Activated CD4-positive, alpha-beta T cell treated with anti-CD3 and anti-CD28 coated beads, Interleukin-2, amount 50 U/mL, for 1 hour (primary cell): ENCODE results near the gene BAMBI.
"Not testable (repeated sequence)": the region's sequence is repeated elsewhere in the genome, so short reads cannot be mapped to it uniquely, and the experiment has no call there.

Experiments used
- DNase-seq: peaks from one replicate; pipeline ENCODE4 v3.0.0-alpha.2; 2020

The BAMBI gene, protein sequence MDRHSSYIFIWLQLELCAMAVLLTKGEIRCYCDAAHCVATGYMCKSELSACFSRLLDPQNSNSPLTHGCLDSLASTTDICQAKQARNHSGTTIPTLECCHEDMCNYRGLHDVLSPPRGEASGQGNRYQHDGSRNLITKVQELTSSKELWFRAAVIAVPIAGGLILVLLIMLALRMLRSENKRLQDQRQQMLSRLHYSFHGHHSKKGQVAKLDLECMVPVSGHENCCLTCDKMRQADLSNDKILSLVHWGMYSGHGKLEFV

DNA sequence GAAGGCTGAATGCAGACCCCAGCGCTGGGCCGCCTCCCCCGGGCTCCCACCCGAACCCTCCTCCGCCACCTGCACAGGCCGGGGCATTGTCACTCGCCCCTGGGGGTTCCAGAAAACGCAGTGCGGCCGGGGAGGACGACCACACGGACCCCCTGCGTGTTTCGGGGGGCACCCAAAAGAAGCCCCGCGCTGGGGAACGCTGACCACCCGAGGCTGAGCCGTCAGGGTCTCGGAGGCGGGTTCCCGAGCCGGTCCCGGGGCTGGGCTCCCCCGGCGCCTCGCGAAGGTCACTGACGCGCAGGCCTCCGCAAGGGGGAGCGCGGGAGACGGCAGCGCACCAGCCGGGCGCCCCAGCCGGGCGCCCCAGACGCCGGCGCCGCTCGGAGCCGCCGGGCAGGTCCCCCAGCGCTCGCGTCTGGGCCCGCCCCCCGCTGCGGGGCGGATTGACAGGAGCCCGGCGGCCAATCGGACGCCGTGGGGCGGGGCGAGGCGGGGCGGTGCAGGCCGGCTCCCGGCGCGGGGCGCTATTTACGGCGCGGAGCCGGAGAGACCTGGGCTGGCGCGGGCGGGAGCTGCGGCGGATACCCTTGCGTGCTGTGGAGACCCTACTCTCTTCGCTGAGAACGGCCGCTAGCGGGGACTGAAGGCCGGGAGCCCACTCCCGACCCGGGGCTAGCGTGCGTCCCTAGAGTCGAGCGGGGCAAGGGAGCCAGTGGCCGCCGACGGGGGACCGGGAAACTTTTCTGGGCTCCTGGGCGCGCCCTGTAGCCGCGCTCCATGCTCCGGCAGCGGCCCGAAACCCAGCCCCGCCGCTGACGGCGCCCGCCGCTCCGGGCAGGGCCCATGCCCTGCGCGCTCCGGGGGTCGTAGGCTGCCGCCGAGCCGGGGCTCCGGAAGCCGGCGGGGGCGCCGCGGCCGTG lies at the start of gene BAMBI:
Gene BAMBI (plus strand): TSS at position 554 of the 920 bp plus-strand sequence. CDS start 377 bp downstream, outside the sequence.
- DNase-seq = peak; percentile 87

DNA sequence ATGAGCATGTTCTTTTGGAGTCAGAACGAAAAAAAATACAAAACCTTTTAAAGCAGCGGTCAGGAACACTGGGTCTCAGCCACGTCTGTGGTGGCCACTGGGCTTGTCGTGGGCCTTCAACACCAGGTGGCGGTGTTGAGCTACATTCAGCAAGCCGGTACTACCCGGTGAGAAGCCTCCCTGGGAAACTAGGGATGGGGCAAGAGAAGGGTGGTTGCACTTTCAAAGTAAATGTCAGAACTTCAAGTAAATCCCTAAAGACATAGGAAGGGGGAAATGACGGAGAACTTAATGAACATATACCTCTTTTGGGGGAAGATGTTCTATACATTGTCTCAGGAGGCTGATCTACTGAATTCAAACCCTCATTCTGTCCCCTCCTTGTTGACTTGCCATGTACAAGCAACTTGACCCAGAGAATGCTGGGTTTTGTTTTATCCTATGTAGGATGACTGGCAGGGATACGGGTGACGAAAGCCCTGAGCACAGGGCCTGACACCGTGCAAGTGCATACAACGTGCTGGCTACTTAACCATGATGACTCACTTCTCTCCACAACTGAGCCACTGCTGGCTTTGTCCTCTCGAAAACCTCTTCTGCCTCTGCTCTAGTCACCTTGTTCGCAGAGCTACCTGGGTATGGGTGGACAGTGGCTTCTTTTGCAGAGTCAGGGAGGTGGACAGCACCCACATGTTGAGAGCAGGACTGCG lies 49.0 kb upstream of the BAMBI start:
- peak; percentile 62 for DNase-seq

DNA sequence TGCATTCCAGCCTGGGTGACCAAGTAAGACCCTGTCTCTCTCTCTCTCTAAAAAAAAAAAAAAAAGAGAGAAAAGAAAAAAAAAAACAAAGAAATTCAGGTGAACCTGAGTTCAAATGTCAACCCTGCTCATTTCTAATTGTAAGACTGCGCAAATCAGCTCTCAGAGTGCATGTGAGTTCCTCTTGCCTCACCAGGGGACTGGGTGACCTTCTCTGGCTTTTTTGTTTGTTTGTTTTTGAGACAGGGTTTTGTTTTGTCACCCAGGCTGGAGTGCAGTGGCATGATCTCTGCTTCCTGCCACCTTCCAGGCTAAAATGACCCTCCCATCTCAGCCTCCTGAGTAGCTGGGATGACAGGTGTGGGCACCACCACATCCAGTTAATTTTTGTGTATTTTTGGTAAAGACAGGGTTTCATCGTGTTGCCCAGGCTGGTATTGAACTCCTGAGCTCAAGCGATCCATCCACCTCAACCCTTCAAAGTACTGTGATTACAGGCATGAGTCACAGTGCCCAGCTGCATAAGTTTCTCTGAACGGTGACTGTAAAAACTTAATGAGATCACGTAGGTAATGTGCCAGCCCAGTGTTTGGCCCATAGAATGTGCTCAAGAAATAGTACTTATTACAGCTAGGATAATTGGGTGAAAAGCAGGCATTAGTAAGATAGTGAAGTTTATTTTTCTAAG lies 45.3 kb upstream of the BAMBI start:
- no peak for DNase-seq

DNA sequence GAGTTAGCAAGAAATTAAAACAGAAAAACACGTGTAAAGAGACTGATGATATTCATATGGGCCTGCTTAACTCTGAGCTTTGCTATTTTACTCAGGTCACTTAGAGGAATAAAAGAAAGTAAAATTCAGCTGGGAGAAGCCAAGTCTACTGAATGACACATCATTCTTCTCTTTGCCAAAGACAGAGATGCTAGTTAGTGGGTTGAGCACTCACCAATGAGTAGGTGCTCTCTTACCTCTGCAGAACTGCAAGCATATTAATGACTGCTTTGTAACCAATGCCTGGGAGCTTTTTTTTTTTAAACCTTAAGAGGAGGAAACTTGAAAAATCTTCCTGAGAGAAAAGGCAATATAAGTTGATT lies 44.8 kb upstream of the BAMBI start:
- DNase-seq = no peak

DNA sequence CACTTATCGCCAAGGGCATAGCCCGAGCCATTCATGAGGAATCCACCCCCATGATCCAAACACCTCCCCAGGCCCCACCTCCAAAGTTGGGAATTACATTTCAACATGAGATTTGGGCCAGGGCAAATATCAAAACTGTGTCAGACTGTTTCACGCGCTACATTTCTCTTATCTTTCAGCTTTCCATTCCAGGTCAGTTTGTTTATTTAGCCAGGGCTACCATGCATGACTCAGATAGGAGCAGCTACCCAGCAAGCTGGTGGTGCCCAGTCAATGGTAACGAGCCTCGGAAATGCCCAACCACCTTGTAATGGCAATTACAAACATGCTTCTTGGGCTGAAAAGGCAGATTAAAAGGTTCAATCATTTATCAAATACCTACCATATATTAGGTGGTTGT lies 43.6 kb upstream of the BAMBI start:
- DNase-seq = no peak

DNA sequence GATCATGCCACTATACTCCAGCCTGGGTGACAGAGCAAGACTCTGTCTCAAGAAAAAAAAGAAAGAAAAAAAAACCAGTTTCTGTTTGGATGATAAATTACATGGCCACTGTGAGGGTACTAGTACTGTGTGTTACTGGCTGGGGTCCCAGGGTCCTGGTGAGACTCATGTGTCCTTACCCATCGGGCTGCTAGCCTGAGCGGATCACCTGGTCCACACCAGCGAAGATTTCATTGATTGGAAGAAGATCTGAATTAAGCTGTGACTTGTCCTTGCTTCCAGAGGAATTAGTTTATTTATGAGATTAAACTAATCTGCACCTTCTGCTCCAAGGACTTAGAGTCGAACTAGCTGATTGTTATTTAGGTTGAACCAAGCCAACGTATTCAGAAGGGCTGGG lies 40.0 kb upstream of the BAMBI start:
- DNase-seq = no peak

DNA sequence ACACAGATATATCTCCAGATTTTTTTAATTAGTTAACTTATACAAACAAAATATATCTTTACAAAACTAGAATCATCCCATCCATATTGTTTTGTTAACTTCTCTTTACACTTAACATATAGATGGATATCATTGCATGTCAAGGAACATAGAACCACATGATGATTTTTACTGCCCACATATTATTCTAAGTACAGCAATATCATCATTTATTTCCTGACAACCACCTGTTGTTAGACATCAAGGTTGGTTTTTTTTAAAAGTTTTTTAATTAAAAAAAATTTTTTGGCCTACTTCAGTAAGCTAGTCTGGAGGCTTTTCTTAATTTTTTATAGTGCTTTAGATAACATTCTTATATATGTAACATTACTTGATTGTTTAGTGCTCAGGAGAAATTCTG lies 38.9 kb upstream of the BAMBI start:
- no peak for DNase-seq

DNA sequence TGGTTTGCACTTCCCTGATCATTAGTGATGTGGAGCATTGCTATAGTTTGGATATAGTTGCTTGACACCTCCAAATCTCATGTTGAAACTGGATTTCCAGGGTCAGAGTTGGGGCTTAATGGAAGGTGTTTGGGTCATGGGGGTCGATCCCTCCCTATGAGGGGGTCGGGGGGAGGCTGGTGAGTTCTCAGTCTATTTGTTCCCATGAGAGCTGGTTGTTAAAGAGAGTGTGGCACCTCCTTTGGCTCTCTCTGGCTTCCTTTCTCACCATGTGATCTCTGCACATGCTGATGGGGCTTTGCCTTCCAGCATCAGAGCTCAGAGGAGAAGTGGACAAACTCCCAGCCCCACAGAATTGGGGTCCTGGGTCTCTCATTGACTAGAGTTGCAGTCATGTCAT lies 36.8 kb upstream of the BAMBI start:
- no peak for DNase-seq

DNA sequence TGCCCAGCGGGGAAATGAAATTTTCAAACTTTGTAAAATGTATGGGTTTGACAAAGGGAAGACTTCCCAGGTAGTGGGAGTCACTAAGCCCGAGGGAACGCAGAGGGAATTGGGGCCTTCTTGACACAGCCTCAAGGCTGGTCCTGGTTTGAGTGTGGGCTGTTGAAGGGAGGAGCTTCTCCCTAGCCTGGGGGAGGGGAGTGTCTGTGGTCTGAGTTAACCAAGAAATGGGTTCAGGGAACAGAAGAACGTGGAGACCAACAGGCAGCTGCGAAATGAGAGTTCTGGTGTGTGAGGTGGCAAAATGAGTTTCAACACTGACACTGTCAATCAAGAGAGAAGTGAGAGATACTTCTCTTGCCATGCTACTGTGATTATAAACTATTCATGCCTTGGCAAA lies 32.7 kb upstream of the BAMBI start:
- DNase-seq = no peak

DNA sequence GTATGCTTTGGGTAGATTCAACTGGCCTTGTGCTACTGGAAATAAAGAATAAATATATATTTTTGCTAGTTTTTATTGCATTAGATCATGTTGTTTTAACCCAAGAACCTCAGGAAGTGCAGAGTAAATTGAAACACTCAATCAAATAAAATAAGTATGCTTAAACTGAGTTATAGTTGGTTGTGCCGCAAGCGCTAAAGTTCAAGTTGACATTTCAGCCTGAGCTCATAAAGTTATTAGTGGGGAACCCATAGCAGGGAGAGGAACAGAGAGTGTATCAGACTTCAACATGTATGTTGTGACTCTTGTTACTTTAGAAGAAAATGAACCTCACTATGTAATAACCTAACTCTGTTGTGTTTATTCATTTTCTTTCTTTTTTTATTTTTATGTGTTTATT lies 25.2 kb upstream of the BAMBI start:
- DNase-seq = no peak

DNA sequence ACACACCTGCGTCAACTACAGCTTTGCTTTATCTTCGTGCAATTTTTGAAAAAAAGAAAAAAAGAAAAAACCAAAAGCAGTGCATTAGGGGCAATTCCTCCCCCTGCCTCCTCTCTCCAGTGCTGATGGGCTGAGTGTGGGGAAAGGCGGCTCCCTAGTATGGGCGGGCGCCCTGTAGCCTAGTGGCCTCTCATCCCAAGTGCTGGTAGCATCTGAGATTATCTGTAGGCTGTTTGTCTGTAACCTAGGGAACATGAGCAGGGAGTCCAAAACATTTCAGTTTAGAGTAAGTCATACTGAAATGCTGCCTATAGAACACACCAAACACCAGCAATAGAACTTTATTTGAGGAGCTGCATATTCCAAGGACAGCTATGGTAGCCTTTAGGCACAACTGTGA lies 24.6 kb upstream of the BAMBI start:
- DNase-seq = no peak

DNA sequence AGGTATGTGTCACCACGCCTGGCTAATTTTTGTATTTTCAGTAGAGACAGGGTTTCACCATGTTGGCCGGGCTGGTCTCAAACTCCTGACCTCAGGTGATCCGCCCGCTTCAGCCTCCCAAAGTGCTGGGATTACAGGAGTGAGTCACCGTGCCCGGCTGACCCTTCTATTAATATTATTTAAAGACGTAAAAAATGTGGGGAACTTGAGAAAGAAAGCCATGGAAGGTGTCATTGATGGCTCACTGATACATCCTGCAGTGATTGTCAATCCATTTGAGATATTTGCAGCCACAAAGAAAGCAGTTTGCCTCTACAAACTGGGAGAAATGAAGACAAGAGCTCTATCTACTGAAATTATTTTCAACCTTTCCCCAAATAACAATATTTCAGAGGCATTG lies 18.5 kb upstream of the BAMBI start:
- not testable (repeated sequence) for DNase-seq

DNA sequence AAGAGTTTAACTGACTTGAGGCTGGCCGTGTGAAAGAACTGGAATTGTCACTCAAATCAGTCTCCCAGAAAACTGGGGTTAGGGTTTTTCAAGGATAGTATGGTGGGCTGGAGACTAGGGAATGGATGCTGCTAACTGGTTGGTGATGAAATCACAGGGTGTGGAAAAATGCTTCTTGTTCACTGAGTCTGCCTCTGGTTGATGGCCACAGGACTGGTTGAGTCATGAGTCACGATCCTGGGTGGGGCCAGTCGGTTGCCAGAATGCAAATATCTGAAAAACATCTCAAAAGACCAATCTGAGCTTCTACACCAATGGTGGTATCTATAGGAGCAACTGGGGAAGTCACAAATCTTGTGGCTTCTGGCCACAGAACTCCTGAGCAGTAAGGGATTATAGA lies 16.3 kb upstream of the BAMBI start:
- DNase-seq = no peak

DNA sequence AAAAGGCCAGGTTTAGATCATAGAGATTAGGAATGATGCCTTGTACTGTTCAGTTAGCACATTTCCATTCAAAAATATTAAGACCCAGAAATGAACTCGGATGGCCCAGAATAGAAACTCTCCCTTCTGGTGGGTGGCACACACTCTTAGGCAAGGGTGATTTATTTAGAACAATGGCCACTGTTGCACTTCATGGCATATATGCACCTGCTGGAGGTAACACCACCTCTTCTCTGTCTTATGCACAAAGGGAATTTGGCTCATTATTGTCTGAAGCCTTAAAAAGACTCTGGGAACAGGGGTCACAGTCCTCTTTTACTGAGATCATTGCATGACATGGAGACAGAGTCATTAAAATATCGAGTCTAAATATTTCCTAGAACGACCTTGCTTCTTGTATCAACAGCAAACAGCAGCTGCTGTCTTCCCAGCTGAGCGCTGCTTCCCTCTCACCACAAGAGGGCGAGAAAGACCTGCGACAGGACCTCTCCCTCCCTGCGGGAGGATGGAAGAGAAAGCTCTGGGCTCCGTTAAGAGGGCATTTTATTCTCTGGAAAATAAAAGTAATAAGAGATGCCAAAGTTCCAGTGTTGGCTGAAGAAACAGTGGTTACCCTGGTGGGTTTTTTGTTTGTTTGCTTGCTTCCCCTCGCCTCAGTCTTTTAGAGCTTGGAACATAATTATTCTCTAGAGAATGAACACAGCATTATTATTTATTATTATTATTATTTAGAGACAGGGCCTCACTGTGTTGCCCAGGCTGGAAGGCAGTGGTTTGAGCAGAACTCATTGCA lies 13.5 kb upstream of the BAMBI start:
- DNase-seq = peak; percentile 63

DNA sequence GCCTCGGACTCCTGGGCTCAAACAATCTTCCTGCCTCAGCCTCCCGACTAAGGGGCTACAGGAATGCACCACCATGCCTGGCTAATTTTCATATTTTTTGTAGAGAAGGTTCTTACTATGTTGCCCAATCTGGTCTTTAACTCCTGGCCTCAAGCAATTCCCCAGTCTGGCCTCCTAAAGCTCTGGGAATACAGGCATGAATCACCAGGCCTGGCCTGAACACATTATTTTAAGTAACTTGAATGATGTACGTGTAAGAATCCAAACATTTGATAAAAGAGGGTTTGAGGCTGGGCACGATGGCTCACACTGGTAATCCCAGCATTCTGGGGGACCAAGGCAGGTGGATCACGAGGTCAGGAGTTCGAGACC lies 13.0 kb upstream of the BAMBI start:
- DNase-seq = no peak

DNA sequence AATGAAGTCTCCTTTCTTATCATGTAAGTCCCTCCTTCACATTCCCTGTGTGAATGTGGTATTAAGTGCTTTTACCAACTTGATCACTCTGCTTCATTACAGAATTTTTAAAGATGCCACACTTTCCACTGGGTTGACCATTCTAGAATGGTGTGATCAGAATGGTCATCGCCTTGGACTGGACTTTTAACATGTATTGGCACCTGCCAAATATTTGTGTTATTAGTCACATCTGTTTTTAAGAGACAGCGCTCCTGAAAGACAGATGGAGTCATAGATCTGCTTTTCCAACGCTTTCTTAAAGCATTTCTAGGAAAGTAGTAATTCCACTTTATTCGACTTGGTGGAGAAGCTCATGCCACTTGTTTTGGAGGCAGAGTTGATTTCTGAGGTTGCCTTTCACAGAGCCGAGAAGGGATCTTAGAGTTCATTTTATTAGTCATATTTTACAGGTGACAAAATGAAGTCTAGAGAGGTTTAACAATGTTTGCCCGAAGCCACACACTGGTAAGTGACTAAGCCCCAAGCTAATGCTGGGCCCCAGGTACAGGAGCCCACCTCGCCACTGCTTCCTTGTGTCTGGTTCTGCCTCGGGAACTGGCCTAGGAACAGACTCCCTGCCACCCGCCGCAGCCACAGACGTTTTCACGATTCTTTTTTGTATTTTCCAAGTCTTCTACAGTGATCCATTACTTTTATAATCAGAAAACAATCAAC lies 10.4 kb upstream of the BAMBI start:
- no peak for DNase-seq

DNA sequence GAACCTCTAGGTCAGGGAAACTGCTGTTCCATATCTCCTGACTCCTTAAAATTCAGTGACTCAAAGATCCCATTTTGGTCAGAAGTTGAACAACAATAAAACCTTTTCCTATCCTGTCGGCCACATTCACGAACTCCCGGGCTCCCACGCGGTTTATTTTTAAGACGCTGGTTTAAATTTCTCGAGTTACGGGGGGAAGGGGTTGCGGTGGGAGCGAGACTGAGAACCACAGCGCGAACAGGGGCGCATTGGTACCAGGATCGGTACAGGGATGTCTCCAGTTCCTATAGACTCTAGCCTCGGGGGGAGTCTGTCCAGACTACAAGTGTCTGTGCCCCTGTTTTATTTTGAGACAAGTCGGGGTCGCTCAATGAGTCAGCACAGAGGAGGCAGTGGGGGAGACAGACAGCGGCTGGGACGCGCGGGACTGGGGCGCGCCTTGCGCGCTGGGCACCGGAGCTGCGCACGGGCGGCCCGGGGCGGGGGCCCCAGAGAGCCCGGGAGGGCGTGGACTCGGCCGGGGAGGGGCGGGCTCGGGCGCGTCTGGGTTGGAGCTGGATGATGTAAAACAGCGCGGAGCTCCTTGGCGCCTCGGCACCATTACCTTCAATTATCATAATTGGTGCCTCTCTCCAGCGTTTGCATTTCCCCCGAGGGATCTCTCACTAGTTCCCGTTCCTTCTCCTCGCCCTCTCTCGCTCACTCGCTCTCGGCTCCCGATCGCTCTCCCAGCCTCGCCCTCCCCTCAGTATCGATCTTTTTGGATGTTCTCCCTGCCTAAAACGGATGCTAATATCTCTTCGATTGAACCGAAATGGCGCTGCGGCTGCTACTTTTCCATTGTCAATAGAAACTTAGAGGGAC lies 8.7 kb upstream of the BAMBI start:
- peak; percentile 18 for DNase-seq

DNA sequence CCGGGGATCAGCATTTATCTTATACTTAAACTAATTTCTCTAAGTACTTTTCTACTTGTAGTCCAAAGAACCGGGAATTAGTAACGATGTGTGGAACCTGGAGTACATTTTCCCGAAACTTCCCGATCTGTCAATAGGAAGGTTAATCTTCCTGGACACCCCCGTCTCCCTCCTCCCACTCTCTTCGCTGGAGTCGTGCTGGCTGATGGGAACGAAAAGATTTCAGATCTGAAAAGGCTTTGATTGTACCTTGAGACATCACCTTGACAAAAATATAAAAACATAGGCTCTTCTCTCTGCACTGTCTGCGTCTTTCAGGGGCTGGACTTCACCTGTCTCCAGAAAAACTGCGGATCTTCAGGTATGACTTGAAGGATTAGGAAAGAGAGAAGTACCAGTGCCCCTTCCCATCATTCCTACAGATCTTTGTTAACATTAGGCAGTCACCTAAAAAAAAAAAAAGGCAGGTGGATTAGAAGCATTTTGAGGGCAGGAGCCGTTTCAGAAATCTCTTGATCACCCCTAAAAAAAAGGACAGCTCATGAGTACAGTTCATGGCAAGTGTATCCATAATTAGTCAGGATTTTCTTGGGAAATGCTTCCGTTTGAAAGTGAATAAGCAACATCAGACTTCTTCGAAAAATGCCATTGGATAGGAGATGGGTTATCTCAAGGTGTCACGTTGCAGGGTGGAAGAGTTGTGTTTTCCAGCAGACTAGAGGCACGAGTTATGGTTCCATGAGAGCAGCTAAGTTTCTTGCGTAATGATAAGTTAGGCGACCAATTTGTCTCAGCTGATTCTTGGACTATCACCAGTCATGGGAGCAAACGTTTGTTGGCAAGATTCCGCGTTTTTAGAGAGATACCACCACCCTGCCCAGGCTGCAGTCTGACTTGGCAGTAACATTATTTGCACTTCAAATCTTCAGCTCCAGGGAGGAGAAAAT lies 7.8 kb upstream of the BAMBI start:
- no peak for DNase-seq

DNA sequence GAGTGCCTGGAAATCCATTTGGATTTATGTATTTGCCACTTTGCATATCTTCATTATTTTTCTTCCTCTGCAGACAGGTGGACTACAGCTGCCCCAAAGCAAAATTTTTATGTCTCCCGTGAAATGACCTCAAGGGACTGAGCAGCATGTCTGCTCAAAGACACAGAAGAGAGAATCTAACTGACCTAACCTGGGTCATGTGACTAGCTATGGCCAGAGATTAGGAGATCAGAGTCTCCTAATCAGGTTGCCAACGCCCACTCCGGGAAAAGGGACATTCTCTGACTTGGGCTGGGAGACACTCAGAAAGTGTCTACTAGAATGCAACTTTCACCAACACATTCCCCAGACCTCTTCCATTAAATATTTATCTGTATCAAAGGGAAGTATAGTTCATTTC lies 2.5 kb upstream of the BAMBI start:
- no peak for DNase-seq
